Measurements from ENCODE around the gene ALG9. TPM values are rescaled to one million over a fixed set of nuclear protein-coding genes. Genes with fewer than 3 reads are reported as not detected.

The ALG9 gene
- total RNA-seq, 1 experiment from 2014 or later: 27.8 TPM

GRCh38 chr11:111741751-111742150 lies 129.6 kb downstream of the ALG9 start:
- no peaks in the 10 kb centered on the region for H3K27me3 ChIP-seq (ENCODE audit: insufficient read depth, low read depth)
- intact Hi-C loops (cut with micrococcal nuclease; ENCODE audit: unreplicated experiment): no loop called here
- no peak overlapping the region for H3K4me2 ChIP-seq
- no TSS peak for BruUV-seq (replicated peaks)
- TF ChIP-seq CTCF (conservative IDR thresholded peaks at IDR 0.05) (no peak), EZH2 (IDR thresholded peaks at IDR 0.05; ENCODE audit: low read depth) (no peak)
- H3K4me3 ChIP-seq: no peak overlapping the region
- no peaks in the 10 kb centered on the region for H3K9me2 ChIP-seq (ENCODE audit: insufficient read depth)
- POLR2A ChIA-PET (ENCODE audit: unreplicated experiment): no interaction called here
- H3K27ac ChIP-seq: no peak overlapping the region
- DNase-seq: no peak
- H3F3A ChIP-seq (ENCODE audit: insufficient read depth, low read depth): peaks cover 38% of the 10 kb centered on the region
- H3K79me2 ChIP-seq (ENCODE audit: low read depth): peaks cover 7% of the 10 kb centered on the region; the same call in 1 of the 2 replicates
- CTCF ChIA-PET: no interaction called here
- H2AFZ ChIP-seq: no peak overlapping the region
- H3K4me1 ChIP-seq (replicated peaks; ENCODE audit: insufficient read depth): peaks cover 35% of the 10 kb centered on the region
- H3K9me3 ChIP-seq (ENCODE audit: insufficient read depth, low read depth): no peaks in the 10 kb centered on the region
- peaks cover 37% of the 10 kb centered on the region for H3K36me3 ChIP-seq (ENCODE audit: low read depth)
- H4K20me1 ChIP-seq (ENCODE audit: insufficient read depth): no peaks in the 10 kb centered on the region

GRCh38 chr11:111739299-111739698 lies 132.1 kb downstream of the ALG9 start:
- Histone ChIP-seq H3K4me3 (no peak overlapping the region), H3F3A (ENCODE audit: insufficient read depth, low read depth) (peaks cover 35% of the 10 kb centered on the region), H3K79me2 (ENCODE audit: low read depth) (peaks cover 1% of the 10 kb centered on the region; the same call in 1 of the 2 replicates), H3K4me2 (no peak overlapping the region), H3K36me3 (ENCODE audit: low read depth) (peaks cover 26% of the 10 kb centered on the region), H3K27ac (no peak overlapping the region), H4K20me1 (ENCODE audit: insufficient read depth) (no peaks in the 10 kb centered on the region), H3K4me1 (replicated peaks; ENCODE audit: insufficient read depth) (peaks cover 35% of the 10 kb centered on the region), H3K9me2 (ENCODE audit: insufficient read depth) (no peaks in the 10 kb centered on the region), H3K27me3 (ENCODE audit: insufficient read depth, low read depth) (no peaks in the 10 kb centered on the region), H2AFZ (no peak overlapping the region), H3K9me3 (ENCODE audit: insufficient read depth, low read depth) (no peaks in the 10 kb centered on the region)
- TF ChIP-seq CTCF (conservative IDR thresholded peaks at IDR 0.05): no peak
- no peak for TF ChIP-seq EZH2 (IDR thresholded peaks at IDR 0.05; ENCODE audit: low read depth)
- ChIA-PET CTCF (no interaction called here), POLR2A (ENCODE audit: unreplicated experiment) (no interaction called here)
- no peak for DNase-seq
- intact Hi-C loops (cut with micrococcal nuclease; ENCODE audit: unreplicated experiment): no loop called here
- BruUV-seq (replicated peaks): no TSS peak

- CTCF ChIA-PET: interaction anchor here (0.6 kb wide), 1 partner anchor 180 kb away, joined by 4 read pairs; no protein-coding TSS in a partner anchor
- no peak for DNase-seq
- intact Hi-C loops (cut with micrococcal nuclease; ENCODE audit: unreplicated experiment): no loop called here
Measured at GRCh38 chr11:111737444-111738210, 133.8 kb downstream of the ALG9 start.

More at GRCh38 chr11:111737444-111738210, 133.8 kb downstream of the ALG9 start:
- H3K4me1 ChIP-seq (replicated peaks; ENCODE audit: insufficient read depth): peaks cover 34% of the 10 kb centered on the region
- POLR2A ChIA-PET (ENCODE audit: unreplicated experiment): no interaction called here
- TF ChIP-seq EZH2 (IDR thresholded peaks at IDR 0.05; ENCODE audit: low read depth) (no peak), CTCF (conservative IDR thresholded peaks at IDR 0.05) (no peak)
- no peaks in the 10 kb centered on the region for H3K27me3 ChIP-seq (ENCODE audit: insufficient read depth, low read depth)
- peaks cover 35% of the 10 kb centered on the region for H3F3A ChIP-seq (ENCODE audit: insufficient read depth, low read depth)
- no peak overlapping the region for H3K4me3 ChIP-seq
- no peak overlapping the region for H2AFZ ChIP-seq
- no peaks in the 10 kb centered on the region for H3K9me2 ChIP-seq (ENCODE audit: insufficient read depth)
- BruUV-seq (replicated peaks): no TSS peak
- peaks cover 12% of the 10 kb centered on the region for H3K36me3 ChIP-seq (ENCODE audit: low read depth)
- H3K79me2 ChIP-seq (ENCODE audit: low read depth): no peaks in the 10 kb centered on the region
- no peaks in the 10 kb centered on the region for H4K20me1 ChIP-seq (ENCODE audit: insufficient read depth)
- no peak overlapping the region for H3K4me2 ChIP-seq
- H3K27ac ChIP-seq: peak overlapping the region; percentile 85; the same call in 1 of the 2 replicates
- no peaks in the 10 kb centered on the region for H3K9me3 ChIP-seq (ENCODE audit: insufficient read depth, low read depth)
